ENCODE results near the gene KIAA0232. TPM values are rescaled to one million over a fixed set of nuclear protein-coding genes. Genes with fewer than 3 reads are reported as not detected.

KIAA0232 gene
- total and polyA plus RNA-seq, 9 of the 15 experiments (the other 6 are each of a cell fraction or from before 2014, with no cell fraction given), result 3.5 to 17.4 (median 13.0) TPM

GRCh38 chr4:6855692-6856297 lies 73.3 kb downstream of the KIAA0232 start (continued):
- TF ChIP-seq, protein P1, sequence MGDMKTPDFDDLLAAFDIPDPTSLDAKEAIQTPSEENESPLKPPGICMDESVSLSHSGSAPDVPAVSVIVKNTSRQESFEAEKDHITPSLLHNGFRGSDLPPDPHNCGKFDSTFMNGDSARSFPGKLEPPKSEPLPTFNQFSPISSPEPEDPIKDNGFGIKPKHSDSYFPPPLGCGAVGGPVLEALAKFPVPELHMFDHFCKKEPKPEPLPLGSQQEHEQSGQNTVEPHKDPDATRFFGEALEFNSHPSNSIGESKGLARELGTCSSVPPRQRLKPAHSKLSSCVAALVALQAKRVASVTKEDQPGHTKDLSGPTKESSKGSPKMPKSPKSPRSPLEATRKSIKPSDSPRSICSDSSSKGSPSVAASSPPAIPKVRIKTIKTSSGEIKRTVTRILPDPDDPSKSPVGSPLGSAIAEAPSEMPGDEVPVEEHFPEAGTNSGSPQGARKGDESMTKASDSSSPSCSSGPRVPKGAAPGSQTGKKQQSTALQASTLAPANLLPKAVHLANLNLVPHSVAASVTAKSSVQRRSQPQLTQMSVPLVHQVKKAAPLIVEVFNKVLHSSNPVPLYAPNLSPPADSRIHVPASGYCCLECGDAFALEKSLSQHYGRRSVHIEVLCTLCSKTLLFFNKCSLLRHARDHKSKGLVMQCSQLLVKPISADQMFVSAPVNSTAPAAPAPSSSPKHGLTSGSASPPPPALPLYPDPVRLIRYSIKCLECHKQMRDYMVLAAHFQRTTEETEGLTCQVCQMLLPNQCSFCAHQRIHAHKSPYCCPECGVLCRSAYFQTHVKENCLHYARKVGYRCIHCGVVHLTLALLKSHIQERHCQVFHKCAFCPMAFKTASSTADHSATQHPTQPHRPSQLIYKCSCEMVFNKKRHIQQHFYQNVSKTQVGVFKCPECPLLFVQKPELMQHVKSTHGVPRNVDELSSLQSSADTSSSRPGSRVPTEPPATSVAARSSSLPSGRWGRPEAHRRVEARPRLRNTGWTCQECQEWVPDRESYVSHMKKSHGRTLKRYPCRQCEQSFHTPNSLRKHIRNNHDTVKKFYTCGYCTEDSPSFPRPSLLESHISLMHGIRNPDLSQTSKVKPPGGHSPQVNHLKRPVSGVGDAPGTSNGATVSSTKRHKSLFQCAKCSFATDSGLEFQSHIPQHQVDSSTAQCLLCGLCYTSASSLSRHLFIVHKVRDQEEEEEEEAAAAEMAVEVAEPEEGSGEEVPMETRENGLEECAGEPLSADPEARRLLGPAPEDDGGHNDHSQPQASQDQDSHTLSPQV (IDR thresholded peaks at IDR 0.05), result peak; percentile 76
- TF ChIP-seq, protein P2, sequence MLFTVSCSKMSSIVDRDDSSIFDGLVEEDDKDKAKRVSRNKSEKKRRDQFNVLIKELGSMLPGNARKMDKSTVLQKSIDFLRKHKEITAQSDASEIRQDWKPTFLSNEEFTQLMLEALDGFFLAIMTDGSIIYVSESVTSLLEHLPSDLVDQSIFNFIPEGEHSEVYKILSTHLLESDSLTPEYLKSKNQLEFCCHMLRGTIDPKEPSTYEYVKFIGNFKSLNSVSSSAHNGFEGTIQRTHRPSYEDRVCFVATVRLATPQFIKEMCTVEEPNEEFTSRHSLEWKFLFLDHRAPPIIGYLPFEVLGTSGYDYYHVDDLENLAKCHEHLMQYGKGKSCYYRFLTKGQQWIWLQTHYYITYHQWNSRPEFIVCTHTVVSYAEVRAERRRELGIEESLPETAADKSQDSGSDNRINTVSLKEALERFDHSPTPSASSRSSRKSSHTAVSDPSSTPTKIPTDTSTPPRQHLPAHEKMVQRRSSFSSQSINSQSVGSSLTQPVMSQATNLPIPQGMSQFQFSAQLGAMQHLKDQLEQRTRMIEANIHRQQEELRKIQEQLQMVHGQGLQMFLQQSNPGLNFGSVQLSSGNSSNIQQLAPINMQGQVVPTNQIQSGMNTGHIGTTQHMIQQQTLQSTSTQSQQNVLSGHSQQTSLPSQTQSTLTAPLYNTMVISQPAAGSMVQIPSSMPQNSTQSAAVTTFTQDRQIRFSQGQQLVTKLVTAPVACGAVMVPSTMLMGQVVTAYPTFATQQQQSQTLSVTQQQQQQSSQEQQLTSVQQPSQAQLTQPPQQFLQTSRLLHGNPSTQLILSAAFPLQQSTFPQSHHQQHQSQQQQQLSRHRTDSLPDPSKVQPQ (CRISPR knock-in tag; IDR thresholded peaks at IDR 0.05; ENCODE audit: borderline replicate concordance), result no peak
- TF ChIP-seq RBM39 (optimal IDR thresholded peaks at IDR 0.05; ENCODE audit: low read depth, low read length), result no peak
- TF ChIP-seq SMARCE1 (IDR thresholded peaks at IDR 0.05), result peak; percentile 60; the same call in 1 of the 2 replicates
- peak; percentile 50; the same call in 1 of the 2 replicates for TF ChIP-seq RAD51 (IDR thresholded peaks at IDR 0.05; ENCODE audit: borderline replicate concordance, low read depth)
- peak; percentile 55; the same call in 1 of the 2 replicates for TF ChIP-seq ATF7 (IDR thresholded peaks at IDR 0.05)
- TF ChIP-seq, protein P3, sequence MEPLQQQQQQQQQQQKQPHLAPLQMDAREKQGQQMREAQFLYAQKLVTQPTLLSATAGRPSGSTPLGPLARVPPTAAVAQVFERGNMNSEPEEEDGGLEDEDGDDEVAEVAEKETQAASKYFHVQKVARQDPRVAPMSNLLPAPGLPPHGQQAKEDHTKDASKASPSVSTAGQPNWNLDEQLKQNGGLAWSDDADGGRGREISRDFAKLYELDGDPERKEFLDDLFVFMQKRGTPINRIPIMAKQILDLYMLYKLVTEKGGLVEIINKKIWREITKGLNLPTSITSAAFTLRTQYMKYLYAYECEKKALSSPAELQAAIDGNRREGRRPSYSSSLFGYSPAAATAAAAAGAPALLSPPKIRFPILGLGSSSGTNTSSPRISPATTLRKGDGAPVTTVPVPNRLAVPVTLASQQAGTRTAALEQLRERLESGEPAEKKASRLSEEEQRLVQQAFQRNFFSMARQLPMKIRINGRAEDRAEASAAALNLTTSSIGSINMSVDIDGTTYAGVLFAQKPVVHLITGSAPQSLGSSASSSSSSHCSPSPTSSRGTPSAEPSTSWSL (CRISPR knock-in tag; IDR thresholded peaks at IDR 0.05; ENCODE audit: borderline replicate concordance), result no peak
- peak; percentile 72 for TF ChIP-seq ZEB2 (IDR thresholded peaks at IDR 0.05)
- TF ChIP-seq, protein P4, sequence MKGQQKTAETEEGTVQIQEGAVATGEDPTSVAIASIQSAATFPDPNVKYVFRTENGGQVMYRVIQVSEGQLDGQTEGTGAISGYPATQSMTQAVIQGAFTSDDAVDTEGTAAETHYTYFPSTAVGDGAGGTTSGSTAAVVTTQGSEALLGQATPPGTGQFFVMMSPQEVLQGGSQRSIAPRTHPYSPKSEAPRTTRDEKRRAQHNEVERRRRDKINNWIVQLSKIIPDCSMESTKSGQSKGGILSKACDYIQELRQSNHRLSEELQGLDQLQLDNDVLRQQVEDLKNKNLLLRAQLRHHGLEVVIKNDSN (CRISPR knock-in tag; IDR thresholded peaks at IDR 0.05), result peak; percentile 47; the same call in 1 of the 2 replicates
- no peak for TF ChIP-seq RERE (CRISPR knock-in tag; IDR thresholded peaks at IDR 0.05; ENCODE audit: borderline replicate concordance)
- TF ChIP-seq JUND (IDR thresholded peaks at IDR 0.05; ENCODE audit: borderline replicate concordance, low read depth, low read length), result 0 out of 2 replicates have a peak, but pooled peaks have one; percentile 52
- peak; percentile 66; the same call in 2 of the 3 replicates for TF ChIP-seq JUND (tag; IDR thresholded peaks at IDR 0.05; ENCODE audit: borderline replicate concordance, low read depth, low read length)

All from K562 (cell line).